ENCODE results near the gene GZMM.

DNA sequence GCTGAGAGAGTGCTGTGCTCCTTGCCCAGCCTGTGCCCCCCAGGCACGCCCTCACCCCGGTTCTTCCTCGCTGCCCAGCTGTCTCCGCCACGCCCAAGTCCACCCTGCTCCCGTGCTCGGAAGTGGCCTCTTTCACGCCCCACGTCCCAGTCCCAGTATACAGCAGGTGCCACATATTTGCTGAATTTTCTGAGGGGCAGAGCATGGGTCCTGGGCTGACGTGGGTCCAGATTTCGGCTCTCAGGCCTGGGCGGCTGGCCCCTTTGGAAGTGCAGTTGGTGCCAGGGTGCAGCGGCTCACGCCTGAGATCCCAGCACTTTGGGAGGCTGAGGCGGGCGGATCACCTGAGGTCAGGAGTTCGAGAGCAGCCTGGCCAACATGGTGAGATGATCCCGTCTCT lies 49.2 kb downstream of the GZMM start:
- no peak for TF ChIP-seq POLR2A (IDR thresholded peaks at IDR 0.05)
- no peak for TF ChIP-seq CTCF (IDR thresholded peaks at IDR 0.05)
